Measurements from ENCODE around the gene ARSK.

Gene ARSK

DNA sequence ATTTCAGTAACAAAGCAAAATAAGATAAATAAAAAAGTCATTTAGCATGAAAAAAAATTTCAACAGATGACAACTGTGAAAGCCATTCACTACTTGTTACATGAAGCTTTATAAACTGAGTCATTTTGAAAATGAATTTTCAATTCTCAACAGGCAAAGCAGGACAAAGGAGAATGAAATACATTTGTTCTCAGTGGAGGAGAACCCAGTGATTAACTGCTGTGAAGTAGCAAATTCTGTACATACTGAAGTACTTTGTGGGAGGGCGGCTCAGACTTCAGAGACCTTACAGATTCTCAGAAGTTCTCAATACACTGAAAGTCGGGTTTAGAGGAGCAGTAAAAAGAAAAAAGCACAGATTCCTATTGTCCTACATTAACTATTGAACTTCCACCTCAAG lies 21.8 kb upstream of the ARSK start:
- in situ Hi-C loops (cut with MboI; ENCODE audit: low sequenced_read_pairs, unreplicated experiment), result no loop called here
- DNase-seq (ENCODE audit: low spot score), result no peak
- TF ChIP-seq CTCF (IDR thresholded peaks at IDR 0.05; ENCODE audit: borderline replicate concordance, control extremely low read depth, extremely low read depth, insufficient read depth, missing control alignments), result no peak

DNA sequence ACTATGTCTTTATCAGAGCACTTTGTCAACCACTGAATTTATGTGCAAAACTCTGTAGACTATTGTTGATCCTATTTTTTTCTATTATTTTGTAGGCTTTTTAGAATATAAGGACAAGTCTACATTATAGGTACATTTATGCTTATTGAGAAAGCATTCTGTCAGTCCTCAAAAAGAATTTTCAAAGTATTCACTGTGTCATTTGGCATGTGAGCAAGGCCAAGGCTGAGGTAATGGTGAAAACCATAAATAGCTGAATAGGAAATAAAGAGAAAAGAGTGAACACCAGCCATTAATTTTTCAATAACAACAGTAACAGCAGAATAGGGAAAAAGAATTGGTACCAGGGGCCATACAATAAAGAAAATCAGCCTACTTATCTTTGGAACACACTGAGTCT lies 21.1 kb upstream of the ARSK start:
- DNase-seq (ENCODE audit: low spot score), result no peak
- in situ Hi-C loops (cut with MboI; ENCODE audit: low sequenced_read_pairs, unreplicated experiment), result no loop called here
- TF ChIP-seq CTCF (IDR thresholded peaks at IDR 0.05; ENCODE audit: borderline replicate concordance, control extremely low read depth, extremely low read depth, insufficient read depth, missing control alignments), result no peak

DNA sequence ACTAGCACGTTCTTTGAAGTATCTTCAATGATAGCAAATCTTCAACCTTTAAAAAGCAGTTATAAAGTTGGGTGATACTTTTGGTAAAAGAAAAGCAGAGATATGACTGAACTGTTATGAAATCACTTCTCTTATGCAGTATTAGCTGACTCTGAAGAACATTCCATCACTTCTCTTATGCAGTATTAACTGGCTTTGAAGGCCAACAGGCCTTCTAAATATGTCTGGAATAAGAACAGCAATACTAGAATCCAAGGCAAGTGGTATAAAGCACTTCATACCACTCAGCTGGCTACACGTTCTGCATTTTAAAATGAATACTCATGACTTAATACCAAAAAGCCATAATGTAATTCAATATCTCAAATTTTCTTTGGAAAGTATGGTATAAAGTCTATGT lies 17.4 kb upstream of the ARSK start:
- no peak for DNase-seq (ENCODE audit: low spot score)
- TF ChIP-seq CTCF (IDR thresholded peaks at IDR 0.05; ENCODE audit: borderline replicate concordance, control extremely low read depth, extremely low read depth, insufficient read depth, missing control alignments), result no peak
- in situ Hi-C loops (cut with MboI; ENCODE audit: low sequenced_read_pairs, unreplicated experiment), result no loop called here

- DNase-seq (ENCODE audit: low spot score), result no peak
- in situ Hi-C loops (cut with MboI; ENCODE audit: low sequenced_read_pairs, unreplicated experiment), result no loop called here
- TF ChIP-seq CTCF (IDR thresholded peaks at IDR 0.05; ENCODE audit: borderline replicate concordance, control extremely low read depth, extremely low read depth, insufficient read depth, missing control alignments), result no peak
Observed at GRCh38 chr5:95543017-95543705, 11.7 kb upstream of the ARSK start.

GRCh38 chr5:95549030-95549429 lies 5.9 kb upstream of the ARSK start:
- no peak for DNase-seq (ENCODE audit: low spot score)
- no peak for TF ChIP-seq CTCF (IDR thresholded peaks at IDR 0.05; ENCODE audit: borderline replicate concordance, control extremely low read depth, extremely low read depth, insufficient read depth, missing control alignments)
- in situ Hi-C loops (cut with MboI; ENCODE audit: low sequenced_read_pairs, unreplicated experiment), result no loop called here

DNA sequence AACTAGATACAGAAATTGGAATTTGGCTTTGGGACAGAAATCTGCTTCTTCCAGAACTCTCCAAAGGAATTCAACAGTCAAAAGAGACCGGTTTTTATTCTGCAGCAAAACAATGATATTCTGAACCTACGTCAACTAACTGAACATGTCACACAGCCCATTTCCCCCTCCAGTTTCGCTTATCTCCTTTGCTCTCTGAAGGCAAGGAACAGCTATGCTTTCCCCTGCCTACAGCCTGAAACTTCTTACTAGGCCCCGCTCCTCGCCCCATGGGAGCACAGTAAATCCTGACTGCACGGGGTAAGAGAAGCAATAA lies 612 bp upstream of the ARSK start:
- no peak for DNase-seq (ENCODE audit: low spot score)
- in situ Hi-C loops (cut with MboI; ENCODE audit: low sequenced_read_pairs, unreplicated experiment), result no loop called here
- TF ChIP-seq CTCF (IDR thresholded peaks at IDR 0.05; ENCODE audit: borderline replicate concordance, control extremely low read depth, extremely low read depth, insufficient read depth, missing control alignments), result no peak

GRCh38 chr5:95555553-95555952 lies 652 bp downstream of the ARSK start:
- no peak for TF ChIP-seq CTCF (IDR thresholded peaks at IDR 0.05; ENCODE audit: borderline replicate concordance, control extremely low read depth, extremely low read depth, insufficient read depth, missing control alignments)
- in situ Hi-C loops (cut with MboI; ENCODE audit: low sequenced_read_pairs, unreplicated experiment), result no loop called here

More at GRCh38 chr5:95555553-95555952, 652 bp downstream of the ARSK start:
- DNase-seq (ENCODE audit: low spot score), result no peak
